ENCODE data around the gene FGGY. TPM values are rescaled to one million over a fixed set of nuclear protein-coding genes. Genes with fewer than 3 reads are reported as not detected.
"Not testable (repeated sequence)": the region's sequence is repeated elsewhere in the genome, so short reads cannot be mapped to it uniquely, and the experiment has no call there.

The FGGY gene
- polyA plus RNA-seq, 4 donors: 5.7 to 24.3 (median 20.8) TPM

DNA sequence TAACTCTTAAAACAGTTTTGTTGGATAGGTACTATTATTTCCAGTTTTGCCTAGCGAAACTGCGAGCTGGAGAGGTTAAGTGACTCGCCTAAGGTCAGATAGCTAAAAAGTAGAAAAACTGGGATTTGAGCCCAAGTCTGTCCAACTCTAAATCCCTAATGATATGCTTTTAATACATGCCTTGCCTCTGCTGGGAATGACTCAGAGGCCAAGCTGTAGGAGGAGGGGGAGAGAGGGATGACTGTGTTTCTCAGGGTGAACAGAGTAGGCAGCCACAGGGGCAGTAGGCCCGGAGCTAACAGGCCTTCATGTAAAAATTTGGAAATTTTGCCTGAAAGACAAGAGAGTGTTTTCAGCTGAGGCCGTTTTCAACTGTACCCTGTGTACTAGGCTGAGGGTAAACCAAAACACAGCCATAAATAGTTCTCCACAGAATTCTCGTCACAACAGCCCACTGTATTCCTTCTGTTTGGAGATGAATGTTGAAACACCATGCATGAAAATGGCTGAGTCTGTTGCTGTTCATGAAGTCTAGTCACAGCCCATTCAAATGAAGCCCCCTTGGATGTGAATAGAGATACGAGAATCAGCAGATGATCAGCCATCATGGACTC is 410.4 kb downstream of the FGGY start:
- no peak for DNase-seq (ENCODE audit: low read depth in 4 of 4, low spot score in 3 of 4)

DNA sequence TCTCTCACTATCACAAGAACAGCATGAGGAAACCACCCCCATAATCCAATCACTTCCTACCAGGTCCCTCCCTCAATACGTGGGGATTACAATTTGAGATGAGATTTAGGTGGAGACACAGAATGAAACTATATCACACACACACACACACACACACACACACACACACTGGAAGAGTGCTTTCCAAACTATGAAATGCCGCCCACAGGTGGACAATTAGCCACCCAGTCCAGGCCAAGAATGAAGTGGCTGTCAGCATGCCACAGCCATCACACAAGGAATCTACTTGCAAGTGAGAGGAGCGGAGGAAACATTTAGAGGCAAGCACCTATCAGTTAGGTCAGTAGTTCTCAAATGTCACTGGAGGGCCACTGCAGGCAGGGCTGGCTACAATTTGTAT is 412.4 kb downstream of the FGGY start:
- DNase-seq (ENCODE audit: low read depth in 4 of 4, low spot score in 3 of 4): no peak

DNA sequence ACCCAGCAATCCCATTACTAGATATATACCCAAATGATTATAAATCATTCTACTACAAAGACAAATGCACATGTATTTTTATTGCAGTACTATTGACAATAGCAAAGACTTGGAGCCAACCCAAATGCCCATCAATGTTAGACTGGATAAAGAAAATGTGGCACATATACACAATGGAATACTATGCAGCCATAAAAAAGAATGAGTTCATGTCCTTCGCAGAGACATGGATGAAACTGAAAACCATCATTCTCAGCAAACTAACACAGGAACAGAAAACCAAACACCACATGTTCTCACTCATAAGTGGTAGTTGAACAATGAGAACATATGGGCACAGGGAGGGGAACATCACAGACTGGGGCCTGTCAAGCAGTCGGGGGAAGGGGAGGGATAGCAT is 414.0 kb downstream of the FGGY start:
- DNase-seq (ENCODE audit: low read depth in 4 of 4, low spot score in 3 of 4): not testable (repeated sequence)

GRCh38 chr1:59714219-59714618 is 417.3 kb downstream of the FGGY start:
- no peak for DNase-seq (ENCODE audit: low read depth in 4 of 4, low spot score in 3 of 4)

DNA sequence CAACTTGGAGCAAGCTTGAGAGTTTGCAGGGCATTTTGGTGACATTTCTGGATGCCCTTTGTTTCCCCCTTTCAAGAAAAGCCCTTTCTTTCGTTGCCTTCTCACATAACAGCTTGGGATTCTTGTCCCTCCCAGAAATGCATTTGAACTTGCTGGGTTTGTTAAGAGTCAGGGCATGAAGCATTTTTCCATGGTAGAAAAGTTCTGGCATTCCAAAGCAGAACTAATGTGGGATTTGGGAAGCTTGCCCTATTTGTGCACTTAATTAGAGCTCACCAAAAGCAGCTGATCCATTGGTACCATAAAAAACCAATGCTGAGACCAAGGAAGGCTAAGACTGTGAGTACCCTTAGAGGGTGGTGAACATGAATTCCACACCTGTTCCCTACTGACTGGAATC is 418.1 kb downstream of the FGGY start:
- no peak for DNase-seq (ENCODE audit: low read depth in 4 of 4, low spot score in 3 of 4)

GRCh38 chr1:59716832-59717231 is 419.9 kb downstream of the FGGY start:
- DNase-seq (ENCODE audit: low read depth in 4 of 4, low spot score in 3 of 4): no peak

DNA sequence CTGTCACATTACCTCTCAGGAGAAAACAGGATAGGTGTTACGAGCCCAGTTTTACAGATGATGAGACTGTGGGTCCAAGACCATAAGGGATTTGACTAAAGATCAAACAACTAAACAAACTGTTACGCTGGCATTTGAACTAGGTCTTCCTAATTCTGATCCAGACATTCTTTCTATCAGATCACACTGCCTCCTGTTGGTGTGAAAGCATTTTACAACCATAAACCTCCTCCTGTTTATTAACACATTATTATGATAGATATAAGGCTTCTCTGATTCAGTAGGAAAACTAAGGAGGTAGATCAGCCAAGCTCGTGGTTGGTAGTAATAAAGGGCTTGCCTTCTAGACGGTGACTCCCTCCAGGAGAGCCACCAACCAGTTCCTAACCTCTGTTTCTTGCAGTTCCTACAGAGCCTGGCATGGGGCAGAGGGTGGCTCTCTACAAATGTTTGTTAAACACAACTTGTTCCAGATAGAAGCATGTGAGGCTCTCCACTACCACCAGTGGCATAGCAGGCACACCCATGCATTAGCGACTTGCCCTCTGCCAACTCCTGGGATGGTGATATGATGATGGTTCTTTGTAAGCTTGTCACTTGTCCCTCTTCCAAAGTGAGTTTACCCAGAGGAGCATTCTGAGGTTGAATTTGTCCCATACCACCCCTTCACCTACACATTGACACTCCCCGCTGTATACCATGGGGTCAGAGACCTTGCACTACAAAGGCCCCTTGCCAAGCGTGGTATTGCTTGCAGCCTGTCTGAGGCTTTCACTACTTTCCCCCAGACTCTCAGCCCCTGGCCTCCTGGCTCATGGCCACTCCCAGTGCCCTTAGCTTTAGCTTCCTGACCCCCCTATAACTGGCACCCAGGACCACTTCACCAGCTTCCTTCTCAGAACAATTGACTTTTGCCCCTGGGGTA is 421.4 kb downstream of the FGGY start:
- no peak for DNase-seq (ENCODE audit: low read depth in 4 of 4, low spot score in 3 of 4)

- no peak for DNase-seq (ENCODE audit: low read depth in 4 of 4, low spot score in 3 of 4)
Observed at GRCh38 chr1:59718989-59719360, 422.1 kb downstream of the FGGY start.

DNA sequence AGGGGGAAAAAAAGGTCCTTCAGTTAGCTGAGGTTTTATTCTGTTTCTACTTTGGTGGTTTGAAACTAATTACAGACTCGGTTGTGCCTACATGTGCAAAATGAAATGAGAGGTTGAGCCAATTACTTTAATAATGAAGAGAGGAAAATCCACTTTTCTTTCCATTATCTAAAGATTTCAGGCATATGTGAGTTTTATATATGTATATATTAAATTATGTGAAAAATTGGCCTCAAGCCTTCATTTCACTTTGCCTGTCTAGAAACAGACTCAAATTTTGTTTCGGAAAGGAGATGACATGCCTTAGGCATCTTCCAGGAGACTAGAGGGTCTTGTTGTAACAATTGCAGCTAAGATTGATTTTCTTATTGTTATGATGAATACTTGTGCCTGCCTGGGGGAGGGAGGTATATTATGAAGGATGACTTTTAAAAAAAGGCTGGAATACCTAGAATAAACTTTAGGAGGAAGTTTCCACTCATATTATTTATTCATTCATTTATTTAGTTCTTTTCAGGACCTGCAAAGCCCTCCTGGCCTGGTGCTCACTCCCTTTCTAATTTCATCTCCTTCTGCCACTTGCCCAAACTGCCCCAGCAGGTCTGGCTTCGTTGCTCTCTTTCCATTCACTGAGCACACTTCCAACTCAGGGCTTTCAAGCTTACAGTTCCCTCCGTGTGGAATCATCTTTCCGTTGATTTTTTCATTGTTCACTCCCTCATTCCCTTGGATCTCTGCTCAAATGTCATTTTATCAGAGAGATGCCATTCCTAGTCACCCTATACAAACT is 423.6 kb downstream of the FGGY start:
- DNase-seq (ENCODE audit: low read depth in 4 of 4, low spot score in 3 of 4): no peak

DNA sequence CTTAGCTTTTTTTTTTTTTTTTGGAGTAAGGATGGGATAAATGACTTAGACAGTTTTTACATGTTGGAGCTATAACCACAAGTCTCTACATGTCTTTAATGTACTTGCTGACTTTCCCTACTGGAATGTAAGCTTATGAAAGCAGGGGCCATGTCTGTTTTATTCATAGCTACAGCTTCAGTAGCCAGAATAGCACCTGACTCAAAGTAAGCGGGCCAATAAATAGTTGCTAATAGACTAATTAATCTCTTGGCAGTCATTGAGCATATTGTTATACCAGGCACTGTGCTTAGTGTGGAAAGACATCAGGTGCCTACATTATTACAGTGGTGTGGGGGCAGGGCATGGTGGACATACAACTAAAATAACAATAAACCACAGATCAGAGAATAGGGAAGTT is 433.4 kb downstream of the FGGY start:
- DNase-seq (ENCODE audit: low read depth in 4 of 4, low spot score in 3 of 4): no peak

DNA sequence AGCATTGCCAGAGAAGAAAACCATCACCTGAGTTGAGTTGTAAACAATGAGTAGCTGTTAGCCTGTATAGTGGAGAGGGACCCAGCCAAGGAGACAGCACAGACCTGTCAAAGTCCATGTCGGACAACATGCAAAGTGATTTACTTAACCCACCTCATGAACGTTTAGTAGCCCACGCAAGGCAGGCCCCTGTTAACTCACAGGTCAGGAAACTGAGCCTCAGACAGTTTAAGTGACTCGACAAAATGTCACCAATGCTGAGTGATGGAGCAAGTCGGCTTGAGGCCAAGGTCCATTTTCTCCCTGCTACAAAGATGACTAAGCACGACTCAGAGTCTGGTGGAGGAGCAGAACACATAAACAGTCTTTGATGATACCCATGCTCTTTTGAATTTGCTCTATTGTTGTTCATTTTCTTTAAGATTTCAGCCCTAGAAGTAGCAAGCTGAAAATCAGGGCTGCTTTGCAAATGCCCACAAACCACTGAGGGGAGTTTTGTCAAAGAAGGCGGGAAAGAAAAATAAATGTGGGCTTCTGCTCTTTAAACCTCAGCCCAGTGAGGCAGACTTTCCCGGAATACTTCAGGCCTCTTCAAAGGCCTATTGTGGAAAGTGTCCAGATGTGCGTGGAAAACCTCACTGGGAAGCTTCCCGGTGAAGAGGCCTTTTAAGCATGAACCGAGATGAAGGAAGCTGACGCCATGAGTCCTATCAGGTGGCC is 434.0 kb downstream of the FGGY start:
- no peak for DNase-seq (ENCODE audit: low read depth in 4 of 4, low spot score in 3 of 4)

- no peak for DNase-seq (ENCODE audit: low read depth in 4 of 4, low spot score in 3 of 4)
Observed at GRCh38 chr1:59731591-59731990, 434.7 kb downstream of the FGGY start.

DNA sequence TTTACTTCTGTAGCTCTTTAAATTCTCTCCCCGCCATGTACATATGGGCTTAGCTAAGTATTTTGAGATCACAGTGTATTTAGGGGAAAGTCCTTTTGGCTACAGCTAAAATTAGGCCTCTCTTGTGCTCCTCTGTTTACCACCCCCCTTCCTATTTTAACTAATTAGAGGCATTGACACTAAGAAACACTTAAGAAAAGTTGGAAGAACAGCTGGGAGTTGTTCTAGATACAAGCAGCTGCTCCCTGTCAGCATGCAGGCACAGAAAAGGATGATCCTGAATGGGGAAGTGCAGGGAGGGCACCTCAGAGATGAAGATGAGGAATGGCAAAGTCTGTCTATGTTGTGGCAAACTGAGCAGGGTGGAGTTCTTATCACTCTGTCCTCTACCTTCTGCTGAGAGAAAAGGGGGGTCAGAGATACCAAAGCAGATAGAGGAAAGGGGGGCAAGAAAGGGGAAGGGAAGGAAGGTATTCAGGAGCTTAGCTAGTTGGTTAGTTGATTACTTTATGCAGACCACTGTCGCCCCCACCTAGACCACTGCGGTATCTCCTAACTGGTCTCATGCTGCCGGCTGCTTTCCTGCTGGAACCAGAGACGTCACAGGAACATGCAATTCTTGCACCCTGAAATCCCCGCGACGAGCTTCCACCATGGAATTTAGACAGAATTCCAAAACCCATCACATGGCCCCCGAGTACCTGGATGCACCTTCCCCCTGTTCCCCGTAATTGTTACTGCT is 435.5 kb downstream of the FGGY start:
- no peak for DNase-seq (ENCODE audit: low read depth in 4 of 4, low spot score in 3 of 4)

DNA sequence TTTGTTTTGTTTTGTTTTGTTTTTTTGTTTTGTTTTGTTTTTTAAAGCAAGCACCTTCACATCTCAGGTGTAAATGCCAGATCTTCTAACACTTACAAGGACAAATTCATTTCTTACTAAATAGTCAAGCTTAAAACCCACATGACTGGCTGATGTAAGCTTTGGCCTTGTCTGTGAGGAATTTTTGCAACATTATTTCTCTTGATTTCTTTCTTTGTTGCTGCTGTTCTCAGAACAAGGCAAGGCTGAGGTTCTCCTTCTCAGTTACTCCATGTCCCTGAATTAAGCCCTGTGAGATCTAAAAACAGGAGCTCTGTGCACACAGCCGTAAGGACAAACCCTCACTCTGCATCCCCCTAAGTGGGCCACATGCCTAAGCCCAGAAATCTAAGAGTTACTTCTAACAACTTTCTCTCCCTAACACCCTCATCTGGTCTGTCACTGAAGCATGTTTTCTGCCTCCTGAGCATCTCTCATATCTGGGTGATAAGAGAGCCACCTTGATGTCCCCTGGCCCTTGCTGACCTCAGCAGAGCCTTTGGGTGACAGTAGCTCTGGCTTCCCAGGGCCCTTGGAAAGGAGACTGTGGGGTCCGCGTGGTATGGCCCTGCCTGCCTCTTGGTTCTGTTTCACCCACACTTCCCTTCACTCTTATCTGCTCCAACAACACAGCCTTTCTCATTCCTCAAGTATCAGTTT is 436.7 kb downstream of the FGGY start:
- DNase-seq (ENCODE audit: low read depth in 4 of 4, low spot score in 3 of 4): no peak

DNA sequence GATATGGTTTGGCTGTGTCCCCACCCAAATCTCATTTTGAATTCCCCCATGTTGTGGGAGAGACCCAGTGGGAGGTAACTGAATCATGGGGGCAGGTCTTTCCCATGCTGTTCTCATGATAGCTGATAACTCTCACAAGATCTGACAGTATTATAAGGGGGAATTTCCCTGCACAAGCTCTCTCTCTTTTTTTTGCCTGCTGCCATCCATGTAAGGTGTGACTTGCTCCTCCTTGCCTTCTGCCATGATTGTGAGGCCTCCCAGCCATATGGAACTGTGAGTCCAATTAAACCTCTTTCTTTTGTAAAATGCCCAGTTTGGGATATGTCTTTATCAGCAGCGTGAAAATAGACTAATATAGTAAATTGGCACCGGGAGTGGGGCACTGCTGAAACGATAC is 439.0 kb downstream of the FGGY start:
- DNase-seq (ENCODE audit: low read depth in 4 of 4, low spot score in 3 of 4): not testable (repeated sequence)

DNA sequence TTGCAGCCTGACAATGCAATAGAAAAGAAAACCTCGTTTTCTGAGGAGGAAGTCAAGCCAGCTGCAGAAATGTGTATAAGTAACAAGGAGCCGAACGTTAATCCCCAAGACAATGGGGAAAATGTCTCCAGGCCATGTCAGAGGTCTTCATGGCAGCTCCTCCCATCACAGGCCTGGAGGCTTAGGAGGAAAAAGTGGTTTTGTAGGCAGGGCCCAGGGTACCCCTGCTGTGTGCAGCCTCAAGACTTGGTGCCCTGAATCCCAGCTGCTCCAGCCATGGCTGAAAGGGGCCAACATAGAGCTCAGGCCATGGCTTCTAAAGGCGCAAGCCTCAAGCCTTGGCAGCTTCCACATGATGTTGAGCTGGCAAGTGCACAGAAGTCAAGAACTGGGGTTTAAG is 439.9 kb downstream of the FGGY start:
- DNase-seq (ENCODE audit: low read depth in 4 of 4, low spot score in 3 of 4): no peak

- DNase-seq (ENCODE audit: low read depth in 4 of 4, low spot score in 3 of 4): no peak
Observed at GRCh38 chr1:59737638-59738037, 440.7 kb downstream of the FGGY start.

GRCh38 chr1:59738152-59738551 is 441.3 kb downstream of the FGGY start:
- no peak for DNase-seq (ENCODE audit: low read depth in 4 of 4, low spot score in 3 of 4)

DNA sequence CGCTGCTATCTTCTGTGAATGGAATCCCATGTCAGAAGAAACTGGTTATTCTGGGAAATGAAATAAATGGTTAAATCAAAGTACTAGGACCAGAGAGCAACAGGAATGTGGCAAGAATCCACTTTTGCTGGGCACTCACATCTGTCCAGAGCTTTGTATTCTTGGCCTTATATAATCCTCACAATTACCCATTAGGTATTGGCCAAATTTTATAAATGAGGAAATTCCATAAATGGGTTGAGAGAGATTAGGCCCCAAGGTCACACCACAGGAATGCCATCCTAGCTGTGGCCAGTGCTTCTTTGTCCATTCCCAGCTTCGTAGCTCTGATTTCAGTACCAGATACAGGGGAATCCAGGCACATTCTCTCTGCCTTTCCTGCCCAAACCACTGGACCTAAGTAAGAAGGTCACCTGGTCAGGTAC is 441.7 kb downstream of the FGGY start:
- DNase-seq (ENCODE audit: low read depth in 4 of 4, low spot score in 3 of 4): no peak
